Activated CD4-positive, alpha-beta T cell treated with anti-CD3 and anti-CD28 coated beads for 36 hours (primary cell): ENCODE results near the gene ENTPD8. TPM values are rescaled to one million over a fixed set of nuclear protein-coding genes. Genes with fewer than 3 reads are reported as not detected.

Source experiments
- ATAC-seq: fragments of 200-7000 bp; cut with Tn5 transposase; one replicate; pipeline ENCODE4 v1.10.0; 2021; ENCODE audit warnings: mild to moderate bottlenecking, moderate library complexity
- CTCF ChIA-PET: fragments of 350-600 bp; sonication (Branson Sonifier 250); formaldehyde crosslinking; loops from one replicate; lab custom pipeline; 2021; ENCODE audit warnings: antibody characterized with exemption; lab: Charles Lee
- POLR2A ChIA-PET: fragments of 350-600 bp; sonication (Branson Sonifier 250); formaldehyde crosslinking; loops from one replicate; lab custom pipeline; 2021; ENCODE audit warnings: antibody characterized with exemption, inconsistent platforms; lab: Charles Lee
- DNase-seq: peaks from one replicate; pipeline ENCODE4 v3.0.0-alpha.2; 2020
- H3K27ac Mint-ChIP-seq: one replicate; pipeline ENCODE4 v1.8.0; 2021; ENCODE audit warnings: mixed read lengths
- H3K27me3 Mint-ChIP-seq: one replicate; pipeline ENCODE4 v1.8.0; 2021; ENCODE audit warnings: mixed read lengths
- H3K36me3 Mint-ChIP-seq: one replicate; pipeline ENCODE4 v1.8.0; 2021; ENCODE audit warnings: low read depth, mixed read lengths
- H3K4me1 Mint-ChIP-seq: one replicate; pipeline ENCODE4 v1.8.0; 2021; ENCODE audit warnings: mixed read lengths
- H3K4me3 Mint-ChIP-seq: one replicate; pipeline ENCODE4 v1.8.0; 2021; ENCODE audit warnings: mild to moderate bottlenecking, moderate library complexity, mixed read lengths
- H3K9me3 Mint-ChIP-seq: one replicate; pipeline ENCODE4 v1.8.0; 2021; ENCODE audit warnings: low read depth, mixed read lengths
- intact Hi-C, 2 experiments: fragments of 100-400 bp; cut with DNase I in 1 of 2; cut with micrococcal nuclease in 1 of 2; formaldehyde crosslinking; loops; one replicate each; pipeline versions ENCODE4 v1.14.2 to v1.15.1; 2022 to 2024; cut with DNase I, micrococcal nuclease
- total RNA-seq, 2 experiments: library from RNA; stranded (reverse); gene quantifications; one replicate each; pipeline ENCODE4 v1.2.3, GENCODE V29; 2021

ENTPD8 gene
- total RNA-seq, 2 experiments from 2014 or later, result not detected

DNA sequence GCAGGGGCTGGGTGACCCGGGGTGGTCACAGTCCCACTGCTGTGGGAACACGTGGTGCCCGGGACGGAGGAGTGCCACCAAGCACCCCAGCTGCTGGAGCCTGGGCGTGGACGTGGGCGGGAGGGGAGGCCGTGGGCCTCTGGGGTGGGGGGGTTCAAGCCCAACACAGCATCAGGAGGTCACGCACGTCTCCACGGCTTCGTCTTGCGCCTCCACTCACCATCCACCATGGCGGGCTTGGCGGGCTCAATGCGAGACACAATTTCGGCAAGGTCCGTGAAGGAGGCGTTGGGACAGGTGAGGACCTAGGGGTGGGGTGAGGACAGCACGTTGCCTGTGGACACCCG, 20.1 kb upstream of the ENTPD8 start:
- H3K36me3 Mint-ChIP-seq, result peaks cover 4% of the 10 kb centered on the region
- peak overlapping the region; percentile 77 for H3K4me3 Mint-ChIP-seq
- no peak overlapping the region for H3K27ac Mint-ChIP-seq
- H3K27me3 Mint-ChIP-seq, result no peaks in the 10 kb centered on the region
- ChIA-PET POLR2A (interaction anchor here (1.3 kb wide), 1 partner anchor 9 kb away, joined by 5 read pairs; no protein-coding TSS in a partner anchor), CTCF (interaction anchor here (1.0 kb wide), 1 partner anchor 38 kb away, joined by 3 read pairs; the partner anchor contains the start of genes EXD3 and NOXA1)
- H3K4me1 Mint-ChIP-seq, result peaks cover 22% of the 10 kb centered on the region
- no peak for ATAC-seq
- H3K9me3 Mint-ChIP-seq, result no peaks in the 10 kb centered on the region
- intact Hi-C loops, result loop anchor here in 1 of 2 experiments (1.0 to 5.0 kb wide), 2 partner anchors 483 to 914 kb away; partner anchors contain the start of gene NOTCH1
- DNase-seq, result no peak

DNA sequence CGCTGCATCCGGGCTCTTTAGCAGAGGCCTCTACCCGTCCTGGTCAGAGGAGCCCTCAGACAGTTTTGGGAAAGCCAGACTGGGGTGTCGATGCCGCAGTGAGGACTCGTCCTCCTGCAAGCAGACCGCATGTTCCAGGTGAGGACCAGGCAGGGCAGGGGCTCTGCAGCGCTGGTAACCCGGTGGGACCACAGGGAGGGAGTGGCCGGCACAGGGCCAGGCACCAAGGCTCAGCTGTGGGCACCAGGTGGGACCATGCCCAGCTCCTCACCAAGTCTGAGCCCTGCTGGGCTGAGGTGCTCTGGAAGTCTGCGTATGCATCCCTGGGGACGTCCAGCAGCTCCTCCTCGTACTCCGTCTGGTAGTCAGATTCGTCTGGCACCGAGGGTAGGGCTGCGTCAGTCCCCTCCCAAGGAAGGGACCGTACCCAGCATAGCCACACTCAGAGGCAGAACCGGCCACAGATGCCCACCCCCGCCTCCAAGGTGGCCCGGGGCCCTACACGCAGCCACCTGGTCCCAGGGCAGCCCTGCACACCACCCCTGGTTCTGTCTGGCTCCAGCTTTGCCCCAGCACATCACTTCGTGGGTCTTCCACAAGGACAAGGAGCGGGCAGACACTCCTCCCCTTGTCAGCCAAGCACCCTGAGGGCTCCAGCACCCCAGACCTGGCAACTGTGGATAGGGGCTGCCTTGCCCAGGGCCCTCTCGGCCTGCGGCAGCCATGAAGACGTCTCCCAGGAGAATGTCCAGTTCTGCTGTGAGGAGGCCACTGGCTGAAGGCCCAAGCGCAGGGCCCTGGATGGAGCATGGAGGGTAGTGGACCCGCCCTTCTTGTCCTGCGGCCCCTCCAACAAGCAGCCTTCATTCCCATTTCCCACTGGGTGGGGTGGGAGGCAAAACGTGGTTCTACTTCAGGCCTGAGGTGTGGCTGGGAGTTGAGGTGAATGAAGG, 19.5 kb upstream of the ENTPD8 start:
- Mint-ChIP-seq H3K27ac (no peak overlapping the region), H3K27me3 (no peaks in the 10 kb centered on the region), H3K4me1 (peaks cover 24% of the 10 kb centered on the region), H3K36me3 (peaks cover 7% of the 10 kb centered on the region), H3K4me3 (peak overlapping the region; percentile 77), H3K9me3 (no peaks in the 10 kb centered on the region)
- ChIA-PET CTCF (interaction anchor here (1.0 kb wide), 1 partner anchor 17 kb away, joined by 4 read pairs; no protein-coding TSS in a partner anchor), POLR2A (no interaction called here)
- no peak for ATAC-seq
- intact Hi-C loops, result loop anchor here in 1 of 2 experiments (1.0 to 5.0 kb wide), 2 partner anchors 482 to 913 kb away; partner anchors contain the start of gene NOTCH1
- no peak for DNase-seq

DNA sequence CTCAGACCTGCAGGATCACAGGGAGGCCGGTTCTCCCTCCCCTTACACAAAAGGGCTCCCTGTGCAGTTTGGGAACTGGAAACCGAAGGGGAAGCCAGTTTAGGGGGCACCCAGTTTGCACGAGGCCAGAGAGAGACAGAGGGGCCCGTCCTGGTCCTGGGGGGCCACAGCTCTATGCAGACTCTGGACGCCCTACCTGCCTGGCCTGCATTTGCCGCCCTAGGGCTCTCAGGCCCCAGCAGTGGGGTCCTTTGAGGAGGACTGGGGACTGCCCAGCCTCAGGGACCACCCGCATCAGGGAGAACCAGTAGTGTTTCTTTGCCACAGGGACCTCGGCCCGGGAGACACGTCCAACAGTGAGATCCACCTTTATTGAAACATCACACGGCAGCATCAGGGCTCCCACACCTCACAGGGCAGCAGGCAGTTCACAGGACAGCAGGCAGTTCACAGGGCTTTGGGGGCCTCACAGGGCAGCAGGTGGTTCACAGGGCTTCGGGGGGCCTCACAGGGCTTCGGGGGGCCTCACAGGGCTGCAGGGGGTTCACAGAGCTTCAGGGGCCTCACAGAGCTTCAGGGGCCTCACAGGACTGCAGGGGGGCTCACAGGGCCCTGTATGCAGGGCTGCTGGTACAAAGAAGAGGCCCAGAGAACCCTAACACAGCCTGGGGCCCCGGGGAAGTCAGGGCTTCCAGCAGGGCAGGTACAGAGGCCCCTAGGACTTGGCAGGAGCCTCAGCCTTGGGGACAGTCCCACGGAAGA, 18.6 kb upstream of the ENTPD8 start:
- DNase-seq (peak; percentile 32), ATAC-seq (no peak)
- intact Hi-C loops, result loop anchor here in 1 of 2 experiments (1.0 to 10.0 kb wide), 13 partner anchors 33 to 1215 kb away; partner anchors contain the start of genes ARRDC1, DNLZ, EXD3 and MAN1B1
- H3K4me1 Mint-ChIP-seq, result peaks cover 27% of the 10 kb centered on the region
- H3K27me3 Mint-ChIP-seq, result no peaks in the 10 kb centered on the region
- H3K36me3 Mint-ChIP-seq, result peaks cover 12% of the 10 kb centered on the region
- ChIA-PET POLR2A (no interaction called here), CTCF (interaction anchor here (0.6 to 1.0 kb wide), 4 partner anchors 10 to 37 kb away, joined by 3 to 7 read pairs (median 4); partner anchors contain the start of genes EXD3 and NOXA1)
- H3K4me3 Mint-ChIP-seq, result peak overlapping the region; percentile 38
- H3K27ac Mint-ChIP-seq, result peak overlapping the region; percentile 78
- no peaks in the 10 kb centered on the region for H3K9me3 Mint-ChIP-seq

DNA sequence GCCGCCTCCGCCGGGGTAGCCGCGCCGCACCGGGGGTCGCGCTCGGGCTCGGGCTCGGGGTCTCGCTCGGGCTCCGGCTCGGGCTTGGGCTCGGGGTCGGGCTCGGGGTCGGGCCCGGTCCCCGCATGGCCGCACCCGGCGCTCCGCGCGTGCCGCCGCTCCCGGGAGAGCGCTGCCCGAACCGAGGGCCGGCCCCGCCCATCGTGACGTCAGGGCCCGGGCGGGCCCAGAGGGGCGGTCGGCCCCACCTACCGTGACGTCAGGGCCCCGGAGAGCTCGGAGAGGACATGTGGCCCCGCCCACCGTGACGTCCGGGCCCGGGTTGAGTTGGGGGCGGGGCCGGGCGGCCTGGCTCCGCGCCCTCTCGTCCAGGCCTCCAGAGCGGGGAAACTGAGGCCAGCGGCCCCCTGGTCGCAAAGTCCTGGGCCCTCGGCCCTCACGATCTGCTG, 18.0 kb upstream of the ENTPD8 start, which contains the start of gene NSMF:
TSS of gene NSMF (minus strand) at position 183 of the 449 bp plus-strand sequence. CDS start 232 bp downstream, outside the sequence.
- Mint-ChIP-seq H3K36me3 (peaks cover 17% of the 10 kb centered on the region), H3K27me3 (no peaks in the 10 kb centered on the region), H3K4me3 (peak within 1 kb of the TSS; percentile 39), H3K9me3 (no peaks in the 10 kb centered on the region), H3K27ac (peak within 1 kb of the TSS; percentile 78), H3K4me1 (peaks cover 33% of the 10 kb centered on the region)
- peak; percentile 98 for DNase-seq
- intact Hi-C loops, result loop anchor here in 1 of 2 experiments (1.0 to 10.0 kb wide), 12 partner anchors 33 to 1214 kb away; partner anchors contain the start of genes ARRDC1, DNLZ, EXD3 and MAN1B1
- CTCF ChIA-PET, result interaction anchor here (0.6 to 1.0 kb wide), 3 partner anchors 11 to 36 kb away, joined by 3 to 7 read pairs (median 3); partner anchors contain the start of genes EXD3 and NOXA1
- POLR2A ChIA-PET, result no interaction called here
- peak; percentile 66 for ATAC-seq

DNA sequence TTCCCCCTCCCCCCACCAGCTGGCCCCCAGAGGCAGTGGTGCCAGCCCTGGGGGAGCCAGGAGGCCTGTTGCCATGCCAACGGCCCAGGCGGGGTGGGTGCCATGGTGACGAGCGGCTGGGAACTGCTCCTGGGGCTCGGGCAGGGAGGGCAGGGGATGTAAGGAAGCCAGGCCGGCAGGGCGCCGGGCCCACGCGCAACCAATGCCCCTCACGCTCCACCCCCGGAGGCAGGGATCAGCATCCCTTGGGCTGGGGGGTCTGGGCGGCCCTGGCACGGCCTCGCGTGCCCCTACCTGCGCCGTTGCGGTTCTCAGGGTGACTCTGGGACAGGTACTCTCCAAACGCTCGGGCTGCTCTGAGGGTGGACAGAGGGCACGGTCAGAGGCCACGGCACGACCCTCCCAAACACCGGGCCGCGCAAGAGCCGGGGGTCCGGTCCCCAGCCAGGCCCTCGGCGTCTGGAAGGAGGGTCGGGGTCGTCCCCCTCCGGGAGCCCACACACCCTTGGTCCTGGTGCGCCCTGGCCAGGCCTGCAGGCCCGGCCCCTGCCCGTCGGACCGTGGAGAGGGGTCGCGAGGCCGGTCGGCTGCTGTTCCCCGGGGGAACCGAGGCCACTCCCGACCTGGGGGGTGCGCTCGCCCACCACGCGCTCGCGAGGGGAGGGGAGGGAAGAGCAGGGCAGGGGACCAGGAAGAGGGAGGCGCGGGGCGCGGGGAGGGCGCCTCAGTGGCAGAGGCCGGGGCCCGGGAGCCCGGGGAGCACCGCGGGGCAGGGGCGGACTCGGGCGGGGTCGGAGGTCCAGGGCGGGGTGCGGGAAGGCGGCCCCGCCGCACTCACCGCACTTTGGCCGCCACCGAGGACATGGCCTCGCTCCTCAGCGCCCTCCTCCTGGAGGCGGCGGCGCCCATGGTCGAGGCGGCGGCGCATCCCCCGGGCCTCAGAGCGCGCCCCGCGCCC, 17.3 kb upstream of the ENTPD8 start:
- Mint-ChIP-seq H3K4me1 (peaks cover 37% of the 10 kb centered on the region), H3K27me3 (no peaks in the 10 kb centered on the region), H3K36me3 (peaks cover 20% of the 10 kb centered on the region), H3K4me3 (peak overlapping the region; percentile 39), H3K27ac (no peak overlapping the region), H3K9me3 (no peaks in the 10 kb centered on the region)
- DNase-seq (peak; percentile 42), ATAC-seq (peak; percentile 5)
- intact Hi-C loops, result loop anchor here in 1 of 2 experiments (1.0 to 10.0 kb wide), 12 partner anchors 34 to 1214 kb away; partner anchors contain the start of genes ARRDC1, DNLZ, EXD3 and MAN1B1
- CTCF ChIA-PET, result interaction anchor here (0.6 to 0.9 kb wide), 2 partner anchors 35 to 93 kb away, joined by 3 to 4 read pairs; partner anchors contain the start of genes EXD3, MRPL41 and NOXA1
- POLR2A ChIA-PET, result no interaction called here

DNA sequence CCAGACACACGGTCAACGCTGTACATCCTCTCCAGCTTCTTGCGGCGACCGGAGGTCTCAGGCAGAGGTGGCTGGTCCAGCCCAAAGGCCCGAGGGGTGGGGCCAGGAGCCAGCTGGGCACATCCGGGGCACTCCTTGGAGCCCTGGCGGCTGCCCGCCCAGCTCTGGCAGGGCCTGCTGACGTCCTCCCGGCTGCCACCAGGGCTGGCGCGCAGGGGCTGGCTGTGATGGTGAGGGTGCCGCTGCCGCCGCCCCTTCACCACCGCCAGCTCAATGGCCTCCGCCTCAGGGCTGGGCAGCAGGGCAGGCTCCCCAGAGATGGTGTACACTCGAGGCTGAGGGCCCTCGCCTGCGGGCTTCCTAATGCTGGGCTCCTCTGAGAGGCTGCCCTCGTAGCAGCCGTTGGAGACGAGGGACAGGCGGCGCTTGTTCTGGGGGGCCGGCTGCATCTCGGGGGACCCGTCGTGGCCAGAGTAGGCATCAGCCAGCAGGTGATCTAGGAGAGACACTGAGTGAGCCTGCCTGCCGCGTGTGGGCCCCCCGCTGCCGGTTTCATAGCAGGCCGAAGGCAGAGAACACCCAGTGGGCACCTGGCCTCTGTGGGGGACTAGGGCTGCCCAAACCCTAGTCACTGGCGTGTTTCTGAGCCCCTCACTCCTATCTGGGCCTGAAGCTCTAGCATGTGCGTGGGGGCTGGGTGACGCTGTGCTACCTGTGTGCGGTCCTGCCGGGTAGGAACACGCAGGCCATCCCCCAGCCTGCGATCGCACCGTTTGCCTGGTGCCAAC, 16.4 kb upstream of the ENTPD8 start:
- Mint-ChIP-seq H3K4me3 (peak overlapping the region; percentile 39), H3K36me3 (peaks cover 22% of the 10 kb centered on the region), H3K27ac (no peak overlapping the region), H3K9me3 (no peaks in the 10 kb centered on the region), H3K4me1 (peaks cover 34% of the 10 kb centered on the region), H3K27me3 (no peaks in the 10 kb centered on the region)
- POLR2A ChIA-PET, result no interaction called here
- CTCF ChIA-PET, result interaction anchor here (0.6 kb wide), 1 partner anchor 94 kb away, joined by 4 read pairs; the partner anchor contains the start of gene MRPL41
- ATAC-seq (no peak), DNase-seq (no peak)
- intact Hi-C loops, result loop anchor here in 1 of 2 experiments (2.0 to 10.0 kb wide), 2 partner anchors 371 to 1213 kb away; partner anchors contain the start of genes MAN1B1 and QSOX2

DNA sequence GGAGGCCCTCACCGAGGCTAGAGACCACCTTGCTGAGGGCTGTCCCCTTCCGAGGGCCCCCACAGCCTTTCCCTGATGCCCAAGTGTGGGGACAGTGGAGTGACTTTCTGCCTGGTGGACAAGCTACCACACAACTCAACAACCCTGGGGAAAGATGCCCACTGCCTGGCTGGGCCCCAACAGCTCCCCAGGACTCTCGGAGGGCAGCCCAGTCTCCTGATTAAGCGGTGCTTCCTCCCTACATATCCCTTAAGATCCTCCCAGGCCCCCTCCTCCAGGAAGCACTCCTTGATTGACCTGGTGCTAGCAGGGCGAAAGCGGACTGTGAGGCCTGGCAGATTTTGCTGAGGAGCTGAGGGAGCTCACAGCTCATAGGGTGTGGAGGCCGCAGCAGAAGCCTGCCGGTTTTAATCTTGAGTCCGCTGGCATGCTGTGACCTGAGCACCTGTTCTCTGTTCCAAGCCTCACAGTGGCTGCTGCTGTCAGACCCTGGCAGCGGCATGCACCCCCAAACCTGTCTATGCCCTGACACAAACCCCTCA, 15.8 kb upstream of the ENTPD8 start:
- H3K27ac Mint-ChIP-seq, result no peak overlapping the region
- peak overlapping the region; percentile 17 for H3K4me3 Mint-ChIP-seq
- peaks cover 39% of the 10 kb centered on the region for H3K4me1 Mint-ChIP-seq
- peaks cover 27% of the 10 kb centered on the region for H3K36me3 Mint-ChIP-seq
- ChIA-PET POLR2A (no interaction called here), CTCF (no interaction called here)
- intact Hi-C loops, result loop anchor here in 1 of 2 experiments (10.0 kb wide), 1 partner anchor 1212 kb away; the partner anchor contains the start of gene QSOX2
- H3K27me3 Mint-ChIP-seq, result no peaks in the 10 kb centered on the region
- H3K9me3 Mint-ChIP-seq, result no peaks in the 10 kb centered on the region
- DNase-seq, result no peak
- no peak for ATAC-seq

DNA sequence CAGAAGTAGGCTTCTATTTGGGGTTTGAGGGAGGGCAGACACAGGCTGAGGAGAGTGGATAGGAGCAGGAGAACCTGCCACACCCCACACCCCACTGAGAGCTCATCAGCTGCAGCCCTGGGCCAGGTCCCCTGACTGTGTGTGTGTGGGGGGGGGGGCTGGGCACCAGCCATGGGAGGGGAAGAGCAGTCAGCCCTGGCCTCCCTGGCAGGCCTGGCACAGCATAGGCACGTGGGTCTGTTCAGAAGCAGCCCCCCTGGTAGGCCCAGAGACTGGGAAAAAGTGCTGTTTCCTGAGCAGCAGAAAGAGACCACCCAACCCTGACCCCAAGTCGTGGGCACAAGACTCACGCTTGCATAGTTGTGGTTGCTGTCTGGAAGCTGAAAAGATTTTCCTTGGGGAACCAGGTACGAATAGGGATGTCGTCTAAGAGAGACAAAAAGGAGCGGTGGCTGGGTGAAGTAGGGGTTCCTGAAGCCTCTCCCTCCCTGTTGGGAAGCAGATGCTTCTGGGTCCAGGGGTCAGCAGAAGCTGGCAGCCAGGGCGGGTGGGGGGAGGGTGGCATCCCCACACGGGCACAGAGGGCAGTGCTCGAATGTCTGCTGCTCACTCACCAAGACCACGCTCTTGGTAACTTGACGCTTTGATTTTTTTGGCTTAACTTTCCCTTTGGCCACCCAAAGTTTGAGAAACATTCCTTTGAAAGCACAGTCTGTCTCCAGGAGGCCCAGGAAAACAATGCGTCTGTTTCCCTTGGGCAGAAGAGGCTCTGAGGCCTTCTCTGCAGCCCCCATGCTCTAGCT, 15.1 kb upstream of the ENTPD8 start:
- intact Hi-C loops, result loop anchor here in 1 of 2 experiments (10.0 kb wide), 1 partner anchor 1211 kb away; the partner anchor contains the start of gene QSOX2
- CTCF ChIA-PET, result no interaction called here
- POLR2A ChIA-PET, result no interaction called here
- Mint-ChIP-seq H3K27me3 (no peaks in the 10 kb centered on the region), H3K9me3 (no peaks in the 10 kb centered on the region), H3K4me1 (peaks cover 37% of the 10 kb centered on the region), H3K27ac (peak overlapping the region; percentile 37), H3K4me3 (no peak overlapping the region), H3K36me3 (peaks cover 28% of the 10 kb centered on the region)
- DNase-seq (no peak), ATAC-seq (no peak)
